ENCODE results near the gene SULF2. TPM values are rescaled to one million over a fixed set of nuclear protein-coding genes. Genes with fewer than 3 reads are reported as not detected.
A peak's percentile ranks its signal among the peaks of the same experiment; 100 is the strongest.

Gene SULF2
- total RNA-seq, 1 experiment from 2014 or later = 495 TPM

- H3F3A ChIP-seq (ENCODE audit: insufficient read depth, low read depth) = peaks cover 90% of the 10 kb centered on the region
- peaks cover 70% of the 10 kb centered on the region for H3K36me3 ChIP-seq (ENCODE audit: low read depth)
- no TSS peak for BruUV-seq (replicated peaks)
- H3K79me2 ChIP-seq (ENCODE audit: low read depth) = peaks cover 97% of the 10 kb centered on the region
- intact Hi-C loops (cut with micrococcal nuclease; ENCODE audit: unreplicated experiment) = no loop called here
- TF ChIP-seq EZH2 (IDR thresholded peaks at IDR 0.05; ENCODE audit: low read depth) (no peak), CTCF (conservative IDR thresholded peaks at IDR 0.05) (no peak)
- CTCF ChIA-PET = no interaction called here
- H3K4me1 ChIP-seq (replicated peaks; ENCODE audit: insufficient read depth) = no peaks in the 10 kb centered on the region
- no peaks in the 10 kb centered on the region for H3K9me2 ChIP-seq (ENCODE audit: insufficient read depth)
- POLR2A ChIA-PET (ENCODE audit: unreplicated experiment) = interaction anchor here (0.6 kb wide), 1 partner anchor 42 kb away, joined by 4 read pairs; no protein-coding TSS in a partner anchor
- no peak overlapping the region for H3K4me2 ChIP-seq
- H3K4me3 ChIP-seq = no peak overlapping the region
- no peaks in the 10 kb centered on the region for H3K9me3 ChIP-seq (ENCODE audit: insufficient read depth, low read depth)
- no peak for DNase-seq
- H4K20me1 ChIP-seq (ENCODE audit: insufficient read depth) = peaks cover 99% of the 10 kb centered on the region
- H3K27ac ChIP-seq = no peak overlapping the region
- H3K27me3 ChIP-seq (ENCODE audit: insufficient read depth, low read depth) = no peaks in the 10 kb centered on the region
- no peak overlapping the region for H2AFZ ChIP-seq
Measured at GRCh38 chr20:47736570-47737152, 48.6 kb downstream of the SULF2 start.

- TF ChIP-seq CTCF (conservative IDR thresholded peaks at IDR 0.05) = no peak
- TF ChIP-seq EZH2 (IDR thresholded peaks at IDR 0.05; ENCODE audit: low read depth) = no peak
- Histone ChIP-seq H3K79me2 (ENCODE audit: low read depth) (peaks cover 95% of the 10 kb centered on the region), H3K4me2 (no peak overlapping the region), H2AFZ (no peak overlapping the region), H3K4me3 (no peak overlapping the region), H4K20me1 (ENCODE audit: insufficient read depth) (peaks cover 99% of the 10 kb centered on the region), H3K27me3 (ENCODE audit: insufficient read depth, low read depth) (no peaks in the 10 kb centered on the region), H3K4me1 (replicated peaks; ENCODE audit: insufficient read depth) (no peaks in the 10 kb centered on the region), H3K27ac (no peak overlapping the region), H3K36me3 (ENCODE audit: low read depth) (peaks cover 73% of the 10 kb centered on the region), H3F3A (ENCODE audit: insufficient read depth, low read depth) (peaks cover 88% of the 10 kb centered on the region), H3K9me2 (ENCODE audit: insufficient read depth) (no peaks in the 10 kb centered on the region), H3K9me3 (ENCODE audit: insufficient read depth, low read depth) (no peaks in the 10 kb centered on the region)
- POLR2A ChIA-PET (ENCODE audit: unreplicated experiment) = interaction anchor here (0.6 kb wide), 1 partner anchor 43 kb away, joined by 4 read pairs; no protein-coding TSS in a partner anchor
- BruUV-seq (replicated peaks) = no TSS peak
- intact Hi-C loops (cut with micrococcal nuclease; ENCODE audit: unreplicated experiment) = no loop called here
- CTCF ChIA-PET = no interaction called here
- peak in 1 of 2 experiments; percentile 41 for DNase-seq
Measured at GRCh38 chr20:47735412-47736400, 49.6 kb downstream of the SULF2 start.

GRCh38 chr20:47734870-47735269, 50.4 kb downstream of the SULF2 start:
- POLR2A ChIA-PET (ENCODE audit: unreplicated experiment) = no interaction called here
- DNase-seq = no peak
- intact Hi-C loops (cut with micrococcal nuclease; ENCODE audit: unreplicated experiment) = no loop called here
- peaks cover 99% of the 10 kb centered on the region for H4K20me1 ChIP-seq (ENCODE audit: insufficient read depth)
- CTCF ChIA-PET = no interaction called here
- no peaks in the 10 kb centered on the region for H3K4me1 ChIP-seq (replicated peaks; ENCODE audit: insufficient read depth)
- H3K4me2 ChIP-seq = no peak overlapping the region
- no peaks in the 10 kb centered on the region for H3K9me3 ChIP-seq (ENCODE audit: insufficient read depth, low read depth)
- TF ChIP-seq EZH2 (IDR thresholded peaks at IDR 0.05; ENCODE audit: low read depth) = no peak
- no peak for TF ChIP-seq CTCF (conservative IDR thresholded peaks at IDR 0.05)
- no peaks in the 10 kb centered on the region for H3K9me2 ChIP-seq (ENCODE audit: insufficient read depth)
- no TSS peak for BruUV-seq (replicated peaks)
- no peak overlapping the region for H2AFZ ChIP-seq
- H3K27ac ChIP-seq = peak overlapping the region; percentile 20; the same call in 1 of the 2 replicates
- no peaks in the 10 kb centered on the region for H3K27me3 ChIP-seq (ENCODE audit: insufficient read depth, low read depth)
- peaks cover 90% of the 10 kb centered on the region for H3F3A ChIP-seq (ENCODE audit: insufficient read depth, low read depth)
- H3K79me2 ChIP-seq (ENCODE audit: low read depth) = peaks cover 95% of the 10 kb centered on the region
- no peak overlapping the region for H3K4me3 ChIP-seq
- H3K36me3 ChIP-seq (ENCODE audit: low read depth) = peaks cover 65% of the 10 kb centered on the region

Measured in PC-9 (cell line).